OCI-LY7 (cell line): ENCODE results near the gene GRAP2. TPM values are rescaled to one million over a fixed set of nuclear protein-coding genes. Genes with fewer than 3 reads are reported as not detected.

Source experiments
- BruUV-seq: library from RNA; stranded (reverse); fragments of 400-500 nt; replicated peaks from 2 replicates; lab custom pipeline; 2021; lab: Mats Ljungman, UMichigan
- CTCF ChIA-PET: fragments of 300-600 bp; sonication (Branson Sonifier 250); formaldehyde crosslinking; loops from one replicate; lab custom pipeline; 2022; ENCODE audit warnings: antibody characterized with exemption; ENCODE audit not compliant: unreplicated experiment; lab: Charles Lee
- POLR2A ChIA-PET: fragments of 300-600 bp; sonication (Branson Sonifier 250); formaldehyde crosslinking; loops from one replicate; lab custom pipeline; 2022; ENCODE audit warnings: antibody characterized with exemption; lab: Charles Lee
- DNase-seq: peaks from one replicate; pipeline ENCODE4 v3.0.0-alpha.2; 2015; ENCODE audit warnings: low spot score
- H2AFZ ChIP-seq: fragments of 200-600 bp; sonication (generic), shearing (Covaris generic); 2 replicates; pipeline ENCODE4 v1.6.1; 2014; ENCODE audit warnings: mild to moderate bottlenecking, antibody characterized with exemption, low read length, moderate library complexity
- H3K27ac ChIP-seq: fragments of 200-600 bp; sonication (generic); 2 replicates; pipeline ENCODE4 v1.5.1; 2014; ENCODE audit warnings: mixed run types, low read depth, mild to moderate bottlenecking, moderate library complexity, low read length, inconsistent platforms; ENCODE audit not compliant: poor library complexity, severe bottlenecking
- H3K36me3 ChIP-seq: fragments of 200-600 bp; sonication (generic); 2 replicates; pipeline ENCODE4 v1.6.1; 2014; ENCODE audit warnings: mild to moderate bottlenecking, antibody characterized with exemption, low read length, moderate library complexity, mixed read lengths; ENCODE audit not compliant: insufficient read depth
- H3K4me1 ChIP-seq: fragments of 200-600 bp; sonication (generic); 2 replicates; pipeline ENCODE4 v1.5.1; 2014; ENCODE audit warnings: mild to moderate bottlenecking, low read length; ENCODE audit not compliant: insufficient read depth, poor library complexity, severe bottlenecking
- H3K4me2 ChIP-seq: fragments of 200-600 bp; sonication (generic); 2 replicates; pipeline ENCODE4 v1.6.1; 2014; ENCODE audit warnings: mild to moderate bottlenecking, low read length
- H3K4me3 ChIP-seq: fragments of 200-600 bp; sonication (generic); 2 replicates; pipeline ENCODE4 v1.5.1; 2014; ENCODE audit warnings: mild to moderate bottlenecking, low read depth, low read length; ENCODE audit not compliant: poor library complexity, severe bottlenecking
- H3K79me2 ChIP-seq: fragments of 200-600 bp; sonication (generic); 2 replicates; pipeline ENCODE4 v1.6.1; 2016; ENCODE audit warnings: low read depth, mild to moderate bottlenecking, low read length, moderate library complexity, mixed read lengths; ENCODE audit not compliant: insufficient read depth
- H3K9me2 ChIP-seq: fragments of 200-600 bp; sonication (generic); 2 replicates; pipeline ENCODE4 v1.6.1; 2016; ENCODE audit warnings: mild to moderate bottlenecking, low read length, mixed read lengths; ENCODE audit not compliant: insufficient read depth
- H3K9me3 ChIP-seq: fragments of 200-600 bp; sonication (generic); 2 replicates; pipeline ENCODE4 v1.6.1; 2014; ENCODE audit warnings: mild to moderate bottlenecking, mixed run types, low read length, mixed read lengths
- H4K20me1 ChIP-seq: fragments of 200-600 bp; sonication (generic); 2 replicates; pipeline ENCODE4 v1.6.1; 2014; ENCODE audit warnings: mild to moderate bottlenecking, antibody characterized with exemption, low read length, moderate library complexity, mixed read lengths; ENCODE audit not compliant: insufficient read depth
- EZH2phosphoT487 ChIP-seq: fragments of 200-600 bp; sonication (generic); IDR thresholded peaks from 2 replicates; pipeline ENCODE4 v1.6.1; 2018; ENCODE audit warnings: low read depth, borderline replicate concordance, mild to moderate bottlenecking, mixed run types, antibody characterized with exemption, low read length, moderate library complexity, mixed read lengths
- intact Hi-C: fragments of 100-400 bp; cut with micrococcal nuclease; formaldehyde crosslinking; loops from one replicate; pipeline ENCODE4 v1.10.0; 2022; ENCODE audit not compliant: unreplicated experiment
- total RNA-seq, 2 experiments: library from RNA; depleted of rRNA in 1 of 2; stranded (reverse); fragments of >200 nt in 1 of 2; shearing (Covaris generic) in 1 of 2; gene quantifications; 2 replicates each; pipeline ENCODE4 v1.2.3, GENCODE V29; 2014 to 2022
- TF ChIP-seq, protein P1 (sequence below): fragments of 200-600 bp; sonication (generic); conservative IDR thresholded peaks from 2 replicates; pipeline ENCODE4 v1.5.1; 2014; ENCODE audit warnings: mild to moderate bottlenecking, antibody characterized with exemption, low read length, moderate library complexity, mixed read lengths

GRAP2 gene
- total RNA-seq, 2 experiments from 2014 or later = not detected

DNA sequence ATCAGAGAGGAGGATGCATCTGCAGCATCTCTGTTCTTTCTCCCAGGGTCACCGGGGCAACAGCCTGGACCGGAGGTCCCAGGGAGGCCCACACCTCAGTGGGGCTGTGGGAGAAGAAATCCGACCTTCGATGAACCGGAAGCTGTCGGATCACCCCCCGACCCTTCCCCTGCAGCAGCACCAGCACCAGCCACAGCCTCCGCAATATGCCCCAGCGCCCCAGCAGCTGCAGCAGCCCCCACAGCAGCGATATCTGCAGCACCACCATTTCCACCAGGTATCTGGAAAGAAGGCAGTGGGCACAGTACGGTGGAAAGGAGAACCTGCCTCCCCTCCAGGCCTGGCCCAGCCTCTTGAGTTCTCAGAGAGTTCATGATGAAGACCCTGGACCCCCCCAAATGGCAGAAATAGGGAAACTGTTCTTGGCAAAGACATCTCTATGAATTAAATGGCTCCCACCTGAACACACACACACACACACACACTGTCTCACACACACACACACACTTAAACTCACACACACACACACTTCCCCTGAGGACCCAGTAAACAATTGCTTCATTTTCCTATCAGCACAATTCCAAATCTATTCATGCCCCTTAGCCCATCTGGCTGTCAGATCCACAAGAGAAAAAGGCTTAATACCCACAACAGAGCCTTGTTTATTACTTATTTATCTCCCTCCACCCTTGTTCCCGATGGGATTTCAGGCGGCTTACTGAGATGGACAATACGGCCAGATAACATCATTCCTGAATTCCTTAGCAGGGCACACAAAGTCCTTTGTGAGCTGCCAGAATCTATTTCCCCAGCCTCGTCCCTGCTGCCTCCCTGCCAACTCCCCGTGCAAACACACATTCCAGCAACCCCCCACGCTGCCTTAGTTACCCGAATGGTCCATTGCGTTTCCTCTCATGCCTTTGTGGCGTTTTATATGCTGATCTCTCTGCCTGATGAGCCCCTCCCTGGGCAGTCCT, 67.4 kb downstream of the GRAP2 start:
- H3K9me3 ChIP-seq = no peaks in the 10 kb centered on the region
- BruUV-seq = no TSS peak
- no peaks in the 10 kb centered on the region for H3K9me2 ChIP-seq
- no peaks in the 10 kb centered on the region for H3K36me3 ChIP-seq
- H3K27ac ChIP-seq = no peak overlapping the region
- no peak overlapping the region for H2AFZ ChIP-seq
- no peaks in the 10 kb centered on the region for H3K79me2 ChIP-seq
- H4K20me1 ChIP-seq = no peaks in the 10 kb centered on the region
- no peaks in the 10 kb centered on the region for H3K4me1 ChIP-seq
- intact Hi-C loops = no loop called here
- TF ChIP-seq, protein P1, sequence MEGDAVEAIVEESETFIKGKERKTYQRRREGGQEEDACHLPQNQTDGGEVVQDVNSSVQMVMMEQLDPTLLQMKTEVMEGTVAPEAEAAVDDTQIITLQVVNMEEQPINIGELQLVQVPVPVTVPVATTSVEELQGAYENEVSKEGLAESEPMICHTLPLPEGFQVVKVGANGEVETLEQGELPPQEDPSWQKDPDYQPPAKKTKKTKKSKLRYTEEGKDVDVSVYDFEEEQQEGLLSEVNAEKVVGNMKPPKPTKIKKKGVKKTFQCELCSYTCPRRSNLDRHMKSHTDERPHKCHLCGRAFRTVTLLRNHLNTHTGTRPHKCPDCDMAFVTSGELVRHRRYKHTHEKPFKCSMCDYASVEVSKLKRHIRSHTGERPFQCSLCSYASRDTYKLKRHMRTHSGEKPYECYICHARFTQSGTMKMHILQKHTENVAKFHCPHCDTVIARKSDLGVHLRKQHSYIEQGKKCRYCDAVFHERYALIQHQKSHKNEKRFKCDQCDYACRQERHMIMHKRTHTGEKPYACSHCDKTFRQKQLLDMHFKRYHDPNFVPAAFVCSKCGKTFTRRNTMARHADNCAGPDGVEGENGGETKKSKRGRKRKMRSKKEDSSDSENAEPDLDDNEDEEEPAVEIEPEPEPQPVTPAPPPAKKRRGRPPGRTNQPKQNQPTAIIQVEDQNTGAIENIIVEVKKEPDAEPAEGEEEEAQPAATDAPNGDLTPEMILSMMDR = no peak
- TF ChIP-seq EZH2phosphoT487 = no peak
- H3K4me2 ChIP-seq = no peak overlapping the region
- H3K4me3 ChIP-seq = no peak overlapping the region
- POLR2A ChIA-PET = no interaction called here
- CTCF ChIA-PET = no interaction called here
- DNase-seq = no peak

DNA sequence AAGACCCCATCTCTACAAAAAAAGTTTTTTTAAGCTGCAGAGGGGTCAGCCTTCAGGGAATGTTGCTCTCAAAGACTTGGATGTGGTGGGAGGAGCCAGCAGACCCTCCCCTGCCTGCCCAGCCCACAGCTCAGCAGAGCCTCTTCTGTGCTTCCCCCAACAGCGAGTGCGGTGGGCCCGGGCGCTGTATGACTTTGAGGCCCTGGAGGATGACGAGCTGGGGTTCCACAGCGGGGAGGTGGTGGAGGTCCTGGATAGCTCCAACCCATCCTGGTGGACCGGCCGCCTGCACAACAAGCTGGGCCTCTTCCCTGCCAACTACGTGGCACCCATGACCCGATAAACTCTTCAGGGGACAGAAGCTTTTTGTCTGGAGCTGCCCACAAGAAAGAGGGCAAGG, 69.9 kb downstream of the GRAP2 start:
- no peak overlapping the region for H3K27ac ChIP-seq
- H3K4me3 ChIP-seq = no peak overlapping the region
- H3K36me3 ChIP-seq = no peaks in the 10 kb centered on the region
- H4K20me1 ChIP-seq = no peaks in the 10 kb centered on the region
- no peaks in the 10 kb centered on the region for H3K79me2 ChIP-seq
- ChIA-PET CTCF (no interaction called here), POLR2A (no interaction called here)
- no peak overlapping the region for H2AFZ ChIP-seq
- DNase-seq = no peak
- BruUV-seq = no TSS peak
- TF ChIP-seq, protein P1 = no peak
- TF ChIP-seq EZH2phosphoT487 = no peak
- no peaks in the 10 kb centered on the region for H3K4me1 ChIP-seq
- no peak overlapping the region for H3K4me2 ChIP-seq
- no peaks in the 10 kb centered on the region for H3K9me3 ChIP-seq
- intact Hi-C loops = no loop called here
- no peaks in the 10 kb centered on the region for H3K9me2 ChIP-seq

DNA sequence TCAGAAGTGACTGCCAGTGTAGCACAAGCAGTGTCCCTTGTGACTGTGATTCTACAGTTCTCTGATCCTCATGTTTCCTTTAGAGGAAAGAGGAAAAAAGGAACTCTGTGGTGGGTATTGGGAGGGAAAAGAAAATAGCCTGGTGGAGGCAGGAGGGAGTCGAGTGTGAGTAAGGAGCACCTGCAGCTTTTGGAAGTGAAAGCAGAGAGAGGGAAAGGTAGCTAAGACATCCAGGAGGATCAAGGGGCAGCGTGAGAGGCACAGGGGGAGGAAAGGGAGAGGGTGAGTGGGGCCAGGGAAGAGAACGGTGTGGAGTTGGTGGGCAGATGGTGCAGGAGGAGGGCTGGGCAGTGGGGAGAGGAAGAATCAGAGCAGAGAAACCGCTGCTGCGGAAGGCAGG, 71.8 kb downstream of the GRAP2 start:
- no peak overlapping the region for H3K4me3 ChIP-seq
- intact Hi-C loops = no loop called here
- H3K27ac ChIP-seq = no peak overlapping the region
- no peaks in the 10 kb centered on the region for H3K79me2 ChIP-seq
- H3K4me1 ChIP-seq = no peaks in the 10 kb centered on the region
- no peak overlapping the region for H2AFZ ChIP-seq
- no peak for DNase-seq
- no peaks in the 10 kb centered on the region for H3K9me2 ChIP-seq
- no peaks in the 10 kb centered on the region for H4K20me1 ChIP-seq
- no peaks in the 10 kb centered on the region for H3K36me3 ChIP-seq
- CTCF ChIA-PET = no interaction called here
- no TSS peak for BruUV-seq
- POLR2A ChIA-PET = no interaction called here
- TF ChIP-seq, protein P1 = no peak
- TF ChIP-seq EZH2phosphoT487 = no peak
- no peak overlapping the region for H3K4me2 ChIP-seq
- H3K9me3 ChIP-seq = no peaks in the 10 kb centered on the region
